Epithelial cell of esophagus (primary cell): Measurements from ENCODE around the gene TPRKB.
A peak's percentile ranks its signal among the peaks of the same experiment; 100 is the strongest.
"Not testable (repeated sequence)": the region's sequence is repeated elsewhere in the genome, so short reads cannot be mapped to it uniquely, and the experiment has no call there.

Experiments
- DNase-seq: peaks from one replicate; pipeline ENCODE4 v3.0.0; 2010; ENCODE audit warnings: low read depth
- H3K4me3 ChIP-seq: 2 replicates; pipeline ENCODE4 v1.5.1; 2011; ENCODE audit warnings: mild to moderate bottlenecking, low read length, control low read depth
- CTCF ChIP-seq: IDR thresholded peaks from 2 replicates; pipeline ENCODE4 v1.5.1; 2011; ENCODE audit warnings: low read depth, mild to moderate bottlenecking, low read length, control low read depth, inconsistent platforms; ENCODE audit not compliant: insufficient read depth; ENCODE audit errors: missing control alignments

The TPRKB gene

GRCh38 chr2:73759285-73759764 lies 22.2 kb upstream of the TPRKB start:
- TF ChIP-seq CTCF = no peak
- DNase-seq = no peak

GRCh38 chr2:73754332-73754731 lies 17.2 kb upstream of the TPRKB start:
- H3K4me3 ChIP-seq, DNase-seq: not testable (repeated sequence)

More at GRCh38 chr2:73759285-73759764, 22.2 kb upstream of the TPRKB start:
- no peak overlapping the region for H3K4me3 ChIP-seq

GRCh38 chr2:73749314-73749713 lies 12.2 kb upstream of the TPRKB start:
- peak; percentile 11 for DNase-seq
- no peak overlapping the region for H3K4me3 ChIP-seq
- TF ChIP-seq CTCF = no peak

- DNase-seq = no peak
- H3K4me3 ChIP-seq = no peak overlapping the region
- TF ChIP-seq CTCF = no peak
Observed at GRCh38 chr2:73746877-73747208, 9.7 kb upstream of the TPRKB start.

GRCh38 chr2:73746015-73746876 lies 9.1 kb upstream of the TPRKB start:
- H3K4me3 ChIP-seq = no peak overlapping the region
- DNase-seq = no peak
- no peak for TF ChIP-seq CTCF

GRCh38 chr2:73740767-73741166 lies 3.6 kb upstream of the TPRKB start:
- no peak for TF ChIP-seq CTCF
- no peak overlapping the region for H3K4me3 ChIP-seq
- DNase-seq = no peak

- DNase-seq = peak; percentile 65
- no peak overlapping the region for H3K4me3 ChIP-seq
- no peak for TF ChIP-seq CTCF
Observed at GRCh38 chr2:73739101-73739500, 2.0 kb upstream of the TPRKB start.
